NB4 (cell line): ENCODE data around the gene C3orf62.

Experiments
- CTCF ChIP-seq: IDR thresholded peaks from one replicate; pipeline ENCODE4 v1.5.1; 2012; ENCODE audit warnings: low read depth, low read length
- MAX ChIP-seq: IDR thresholded peaks from 2 replicates; pipeline ENCODE4 v1.6.1; 2011; ENCODE audit warnings: low read depth, low read length
- MYC ChIP-seq: IDR thresholded peaks from 2 replicates; pipeline ENCODE4 v1.6.1; 2011; ENCODE audit warnings: low read depth, low read length
- POLR2A ChIP-seq: IDR thresholded peaks from 2 replicates; pipeline ENCODE4 v1.6.1; 2011; ENCODE audit warnings: mild to moderate bottlenecking; ENCODE audit not compliant: insufficient read length; ENCODE audit errors: extremely low read depth

DNA sequence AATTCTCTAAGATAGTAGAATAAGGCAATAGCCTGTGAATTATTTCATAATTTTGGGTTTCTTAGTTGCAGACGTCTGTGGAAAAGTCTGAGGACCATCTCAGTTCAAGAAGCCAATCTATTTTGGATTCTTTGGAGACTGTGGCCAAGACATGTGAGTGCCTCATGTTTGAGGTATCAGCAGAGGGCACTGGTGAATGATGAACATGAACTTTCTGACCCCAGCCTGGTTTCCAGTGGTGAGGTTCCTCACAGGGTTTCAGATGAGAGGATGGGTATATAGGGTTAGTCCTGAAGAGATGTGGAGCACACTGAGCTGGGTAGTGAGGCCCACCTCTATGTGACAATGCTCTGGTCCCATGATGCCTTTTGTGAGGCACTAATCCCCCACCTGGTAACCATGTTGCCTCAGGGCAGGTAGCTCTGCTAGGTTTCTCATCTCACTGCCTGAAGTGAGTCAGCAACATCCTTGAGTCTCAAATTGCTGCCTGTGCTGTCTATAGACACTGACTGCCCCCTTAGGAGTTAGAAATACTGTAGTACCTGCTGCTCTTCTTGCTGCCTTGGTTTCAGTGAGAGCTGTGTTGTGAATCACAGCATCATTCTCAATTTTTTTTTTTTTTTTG, 32.3 kb downstream of the C3orf62 start:
- TF ChIP-seq CTCF (no peak), MAX (0 out of 2 replicates have a peak, but pooled peaks have one; percentile 52), POLR2A (no peak), MYC (no peak)
